ENCODE data around the gene TRIM43B.
"Not testable (repeated sequence)": the region's sequence is repeated elsewhere in the genome, so short reads cannot be mapped to it uniquely, and the experiment has no call there.

DNA sequence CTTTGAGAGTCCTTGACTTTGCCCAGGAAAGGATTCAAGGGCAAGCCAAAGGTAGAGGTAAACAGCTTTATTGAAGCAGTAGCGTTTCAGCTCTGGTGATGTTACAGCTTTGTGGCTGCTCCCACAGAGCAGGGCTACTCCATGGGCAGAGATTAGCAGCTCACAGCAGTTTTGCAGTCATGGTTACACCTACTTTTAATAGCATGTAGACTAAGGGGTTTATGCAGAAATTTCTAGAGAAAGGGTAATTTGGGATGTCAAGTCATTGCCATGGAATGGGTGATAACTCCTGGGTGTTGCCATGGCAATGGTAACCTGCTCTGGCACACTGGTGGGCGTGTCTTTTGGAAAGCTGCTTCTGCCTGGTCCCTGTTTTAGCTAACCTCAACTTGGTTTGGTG is 18.0 kb downstream of the TRIM43B start:
- not testable (repeated sequence) for TF ChIP-seq TOX (CRISPR knock-in tag; IDR thresholded peaks at IDR 0.05; ENCODE audit: borderline replicate concordance); ARNTL (CRISPR knock-in tag; IDR thresholded peaks at IDR 0.05; ENCODE audit: borderline replicate concordance, low read depth); TCF4 (CRISPR knock-in tag; IDR thresholded peaks at IDR 0.05; ENCODE audit: borderline replicate concordance); ISL1 (CRISPR knock-in tag; IDR thresholded peaks at IDR 0.05); PATZ1 (CRISPR knock-in tag; IDR thresholded peaks at IDR 0.05; ENCODE audit: borderline replicate concordance); PPARA (CRISPR knock-in tag; IDR thresholded peaks at IDR 0.05; ENCODE audit: borderline replicate concordance); CSDC2 (CRISPR knock-in tag; IDR thresholded peaks at IDR 0.05); ZNF8 (CRISPR knock-in tag; IDR thresholded peaks at IDR 0.05); GLIS3 (CRISPR knock-in tag; IDR thresholded peaks at IDR 0.05)
- TF ChIP-seq, protein P1, sequence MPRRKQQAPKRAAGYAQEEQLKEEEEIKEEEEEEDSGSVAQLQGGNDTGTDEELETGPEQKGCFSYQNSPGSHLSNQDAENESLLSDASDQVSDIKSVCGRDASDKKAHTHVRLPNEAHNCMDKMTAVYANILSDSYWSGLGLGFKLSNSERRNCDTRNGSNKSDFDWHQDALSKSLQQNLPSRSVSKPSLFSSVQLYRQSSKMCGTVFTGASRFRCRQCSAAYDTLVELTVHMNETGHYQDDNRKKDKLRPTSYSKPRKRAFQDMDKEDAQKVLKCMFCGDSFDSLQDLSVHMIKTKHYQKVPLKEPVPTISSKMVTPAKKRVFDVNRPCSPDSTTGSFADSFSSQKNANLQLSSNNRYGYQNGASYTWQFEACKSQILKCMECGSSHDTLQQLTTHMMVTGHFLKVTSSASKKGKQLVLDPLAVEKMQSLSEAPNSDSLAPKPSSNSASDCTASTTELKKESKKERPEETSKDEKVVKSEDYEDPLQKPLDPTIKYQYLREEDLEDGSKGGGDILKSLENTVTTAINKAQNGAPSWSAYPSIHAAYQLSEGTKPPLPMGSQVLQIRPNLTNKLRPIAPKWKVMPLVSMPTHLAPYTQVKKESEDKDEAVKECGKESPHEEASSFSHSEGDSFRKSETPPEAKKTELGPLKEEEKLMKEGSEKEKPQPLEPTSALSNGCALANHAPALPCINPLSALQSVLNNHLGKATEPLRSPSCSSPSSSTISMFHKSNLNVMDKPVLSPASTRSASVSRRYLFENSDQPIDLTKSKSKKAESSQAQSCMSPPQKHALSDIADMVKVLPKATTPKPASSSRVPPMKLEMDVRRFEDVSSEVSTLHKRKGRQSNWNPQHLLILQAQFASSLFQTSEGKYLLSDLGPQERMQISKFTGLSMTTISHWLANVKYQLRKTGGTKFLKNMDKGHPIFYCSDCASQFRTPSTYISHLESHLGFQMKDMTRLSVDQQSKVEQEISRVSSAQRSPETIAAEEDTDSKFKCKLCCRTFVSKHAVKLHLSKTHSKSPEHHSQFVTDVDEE (CRISPR knock-in tag; IDR thresholded peaks at IDR 0.05): not testable (repeated sequence)
